SK-N-SH treated with all-trans-retinoic acid at 6 μM for 48 hours (cell line): Measurements from ENCODE around the gene ROCK2.

Experiments used
- ATAC-seq: fragments of 200-7000 bp; cut with Tn5 transposase; 3 replicates; pipeline ENCODE4 v1.9.1; 2020; ENCODE audit warnings: mild to moderate bottlenecking, moderate library complexity
- ARNTL ChIP-seq: fragments of 450-650 bp; formaldehyde crosslinking; IDR thresholded peaks from 2 replicates; pipeline ENCODE4 v1.5.0; 2020; ENCODE audit warnings: low read depth, mild to moderate bottlenecking, moderate library complexity, borderline replicate concordance
- CREB5 ChIP-seq: fragments of 250-450 bp; sonication (Bioruptor Pico); IDR thresholded peaks from 2 replicates; pipeline ENCODE4 v1.5.1; 2020; ENCODE audit warnings: low read depth, mild to moderate bottlenecking, moderate library complexity
- CSDC2 ChIP-seq: fragments of 250-450 bp; sonication (Bioruptor Pico); IDR thresholded peaks from 2 replicates; pipeline ENCODE4 v1.5.0; 2020; ENCODE audit warnings: mild to moderate bottlenecking, moderate library complexity
- CSRNP3 ChIP-seq: fragments of 250-450 bp; sonication (Bioruptor Pico); IDR thresholded peaks from 2 replicates; pipeline ENCODE4 v1.5.1; 2021; ENCODE audit warnings: mild to moderate bottlenecking, moderate library complexity
- ESRRG ChIP-seq: fragments of 250-450 bp; sonication (Bioruptor Pico); IDR thresholded peaks from 2 replicates; pipeline ENCODE4 v1.6.1; 2021; ENCODE audit warnings: mild to moderate bottlenecking
- GLIS3 ChIP-seq: fragments of 250-450 bp; sonication (Bioruptor Pico); IDR thresholded peaks from 2 replicates; pipeline ENCODE4 v1.5.0; 2020; ENCODE audit warnings: mild to moderate bottlenecking, moderate library complexity
- OSR1 ChIP-seq: fragments of 250-450 bp; sonication (Bioruptor Pico); IDR thresholded peaks from 2 replicates; pipeline ENCODE4 v1.8.0; 2022; ENCODE audit warnings: moderate library complexity, mild to moderate bottlenecking, inconsistent platforms
- PATZ1 ChIP-seq: fragments of 250-450 bp; sonication (Bioruptor Pico); IDR thresholded peaks from 2 replicates; pipeline ENCODE4 v1.8.0; 2020; ENCODE audit warnings: mild to moderate bottlenecking, moderate library complexity, borderline replicate concordance
- POU6F1 ChIP-seq: fragments of 250-450 bp; sonication (Bioruptor Pico); IDR thresholded peaks from 2 replicates; pipeline ENCODE4 v1.8.0; 2021; ENCODE audit warnings: low read depth, mild to moderate bottlenecking, moderate library complexity, borderline replicate concordance
- RARB ChIP-seq: fragments of 250-450 bp; sonication (Bioruptor Pico); IDR thresholded peaks from 2 replicates; pipeline ENCODE4 v1.8.0; 2021; ENCODE audit warnings: mild to moderate bottlenecking, moderate library complexity
- SNAI2 ChIP-seq: fragments of 250-450 bp; sonication (Bioruptor Pico); IDR thresholded peaks from 2 replicates; pipeline ENCODE4 v1.5.0; 2020; ENCODE audit warnings: mild to moderate bottlenecking, moderate library complexity
- TCF4 ChIP-seq: fragments of 250-450 bp; sonication (Bioruptor Pico); IDR thresholded peaks from 2 replicates; pipeline ENCODE4 v1.8.0; 2021; ENCODE audit warnings: mild to moderate bottlenecking, moderate library complexity, borderline replicate concordance
- TOX ChIP-seq: fragments of 250-450 bp; sonication (Bioruptor Pico); IDR thresholded peaks from 2 replicates; pipeline ENCODE4 v1.8.0; 2021; ENCODE audit warnings: mild to moderate bottlenecking, moderate library complexity, borderline replicate concordance
- TSHZ2 ChIP-seq: fragments of 250-450 bp; sonication (Bioruptor Pico); IDR thresholded peaks from 2 replicates; pipeline ENCODE4 v1.5.0; 2020; ENCODE audit warnings: mild to moderate bottlenecking, moderate library complexity
- ZC3H10 ChIP-seq: fragments of 250-450 bp; sonication (Bioruptor Pico); IDR thresholded peaks from 2 replicates; pipeline ENCODE4 v1.5.1; 2021; ENCODE audit warnings: mild to moderate bottlenecking, moderate library complexity
- ZFP3 ChIP-seq: fragments of 250-450 bp; sonication (Bioruptor Pico); IDR thresholded peaks from 2 replicates; pipeline ENCODE4 v1.5.0; 2020; ENCODE audit warnings: mild to moderate bottlenecking, moderate library complexity
- ZFP30 ChIP-seq: fragments of 450-650 bp; formaldehyde crosslinking; IDR thresholded peaks from 2 replicates; pipeline ENCODE4 v1.5.0; 2022; ENCODE audit warnings: mild to moderate bottlenecking, moderate library complexity
- ZNF565 ChIP-seq: fragments of 450-650 bp; formaldehyde crosslinking; conservative IDR thresholded peaks from 2 replicates; pipeline ENCODE4 v1.5.0; 2020; ENCODE audit warnings: low read depth, mild to moderate bottlenecking, moderate library complexity
- ZNF70 ChIP-seq: fragments of 450-650 bp; formaldehyde crosslinking; IDR thresholded peaks from 2 replicates; pipeline ENCODE4 v1.5.0; 2020; ENCODE audit warnings: mild to moderate bottlenecking, moderate library complexity
- ZNF8 ChIP-seq: fragments of 450-650 bp; formaldehyde crosslinking; IDR thresholded peaks from 2 replicates; pipeline ENCODE4 v1.5.0; 2020; ENCODE audit warnings: mild to moderate bottlenecking, moderate library complexity

The ROCK2 gene

GRCh38 chr2:11157296-11157695, 187.1 kb downstream of the ROCK2 start (continued):
- TF ChIP-seq ARNTL (CRISPR knock-in tag), result no peak
- TF ChIP-seq SNAI2, result no peak
- TF ChIP-seq ESRRG (CRISPR knock-in tag), result no peak
- TF ChIP-seq ZFP30, result no peak
- TF ChIP-seq ZNF565 (CRISPR knock-in tag), result no peak
- no peak for TF ChIP-seq ZFP3 (CRISPR knock-in tag)
- TF ChIP-seq CSDC2 (CRISPR knock-in tag), result no peak

- no peak for ATAC-seq
- TF ChIP-seq ZNF565 (CRISPR knock-in tag) (no peak), ZNF8 (CRISPR knock-in tag) (no peak), PATZ1 (CRISPR knock-in tag) (no peak), TOX (CRISPR knock-in tag) (no peak), RARB (no peak), ZC3H10 (no peak), ARNTL (CRISPR knock-in tag) (no peak), CSRNP3 (CRISPR knock-in tag) (no peak), TSHZ2 (CRISPR knock-in tag) (no peak), CREB5 (CRISPR knock-in tag) (no peak)
These were observed 187.9 kb downstream of the ROCK2 start for GRCh38 chr2:11156396-11157075.

GRCh38 chr2:11155381-11156035, 188.9 kb downstream of the ROCK2 start, which contains the start of gene SLC66A3:
TSS of gene SLC66A3 (plus strand) at chr2:11155467. CDS start at chr2:11155547, 80 bp downstream.
- peak; percentile 90 for ATAC-seq
- no peak for TF ChIP-seq RARB
- TF ChIP-seq OSR1 (CRISPR knock-in tag), result no peak
- TF ChIP-seq CSRNP3 (CRISPR knock-in tag), result no peak
- peak; percentile 52; the same call in 1 of the 2 replicates for TF ChIP-seq ZNF8 (CRISPR knock-in tag)
- no peak for TF ChIP-seq PATZ1 (CRISPR knock-in tag)
- TF ChIP-seq ARNTL (CRISPR knock-in tag), result no peak
- TF ChIP-seq TCF4 (CRISPR knock-in tag), result no peak
- no peak for TF ChIP-seq ZNF70 (CRISPR knock-in tag)
- TF ChIP-seq CREB5 (CRISPR knock-in tag), result no peak
- TF ChIP-seq GLIS3 (CRISPR knock-in tag), result 0 out of 2 replicates have a peak, but pooled peaks have one; percentile 49
- no peak for TF ChIP-seq ZNF565 (CRISPR knock-in tag)
- TF ChIP-seq POU6F1 (CRISPR knock-in tag), result no peak
- no peak for TF ChIP-seq ZFP30
